Measurements from ENCODE around the gene SMIM7.
"Not testable (repeated sequence)": the region's sequence is repeated elsewhere in the genome, so short reads cannot be mapped to it uniquely, and the experiment has no call there.

Gene SMIM7

DNA sequence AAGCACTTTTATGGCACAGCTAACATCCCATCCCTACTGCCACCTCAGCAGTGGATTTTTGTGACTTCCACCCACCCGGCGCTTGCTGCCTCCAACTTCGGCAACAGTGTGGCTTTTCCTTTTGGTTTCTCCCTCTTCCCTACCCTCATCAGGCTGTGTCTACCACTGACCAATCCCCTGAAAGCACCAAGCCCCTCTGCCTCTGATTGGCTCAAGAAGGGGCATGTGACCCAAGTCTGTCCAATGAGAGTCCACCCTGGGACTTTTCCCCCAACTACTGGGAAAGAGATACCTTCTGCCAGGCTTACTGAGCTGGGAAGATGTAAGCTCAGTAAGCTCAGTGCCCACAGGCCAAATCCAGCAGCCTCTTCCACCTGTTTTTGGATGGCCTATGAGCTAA is 5.8 kb downstream of the SMIM7 start:
- no peak for DNase-seq

DNA sequence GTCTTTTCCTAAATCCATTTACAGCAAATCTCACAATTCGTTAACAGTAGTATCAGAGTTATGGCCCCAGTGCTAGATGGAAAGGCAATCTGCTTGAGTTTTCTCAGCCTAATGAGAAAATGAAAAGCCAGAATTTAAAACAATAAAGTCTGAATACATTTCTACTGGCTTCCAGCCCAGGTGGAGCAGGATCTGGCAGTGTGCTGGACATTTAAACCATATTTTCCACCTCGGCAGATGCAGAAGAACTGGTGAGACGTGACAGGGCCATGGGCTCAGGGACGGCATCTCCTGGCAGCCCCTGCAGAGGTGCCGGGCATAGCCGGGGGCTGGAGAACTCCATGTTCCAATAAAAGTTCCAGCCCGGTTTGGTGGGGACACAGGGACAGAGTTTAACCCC is 7.1 kb downstream of the SMIM7 start:
- DNase-seq = no peak

DNA sequence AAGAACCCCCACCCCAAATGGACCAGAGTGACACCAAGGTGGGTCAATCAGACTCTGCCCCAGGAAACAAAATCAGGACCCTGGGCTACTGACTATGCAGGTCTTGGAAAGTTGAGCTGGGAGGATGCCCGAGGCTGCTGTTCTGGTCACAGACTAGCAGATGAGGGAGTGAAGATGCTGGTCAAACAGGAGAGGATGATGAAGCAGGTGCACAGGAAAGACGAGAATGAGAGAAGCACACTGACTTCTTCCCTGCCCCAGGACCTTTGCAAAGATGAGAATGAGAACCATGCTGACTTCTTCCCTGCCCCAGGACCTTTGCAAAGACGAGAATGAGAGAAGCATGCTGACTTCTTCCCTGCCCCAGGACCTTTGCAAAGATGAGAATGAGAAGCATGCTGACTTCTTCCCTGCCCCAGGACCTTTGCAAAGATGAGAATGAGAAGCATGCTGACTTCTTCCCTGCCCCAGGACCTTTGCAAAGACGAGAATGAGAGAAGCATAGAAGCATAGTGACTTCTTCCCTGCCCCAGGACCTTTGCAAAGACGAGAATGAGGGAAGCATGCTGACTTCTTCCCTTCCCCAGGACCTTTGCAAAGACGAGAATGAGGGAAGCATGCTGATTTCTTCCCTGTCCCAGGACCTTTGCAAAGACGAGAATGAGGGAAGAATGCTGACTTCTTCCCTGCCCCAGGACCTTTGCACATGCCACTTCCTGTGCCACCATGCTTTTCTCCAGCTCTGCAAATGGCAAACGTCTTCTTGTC is 8.3 kb downstream of the SMIM7 start:
- not testable (repeated sequence) for DNase-seq

DNA sequence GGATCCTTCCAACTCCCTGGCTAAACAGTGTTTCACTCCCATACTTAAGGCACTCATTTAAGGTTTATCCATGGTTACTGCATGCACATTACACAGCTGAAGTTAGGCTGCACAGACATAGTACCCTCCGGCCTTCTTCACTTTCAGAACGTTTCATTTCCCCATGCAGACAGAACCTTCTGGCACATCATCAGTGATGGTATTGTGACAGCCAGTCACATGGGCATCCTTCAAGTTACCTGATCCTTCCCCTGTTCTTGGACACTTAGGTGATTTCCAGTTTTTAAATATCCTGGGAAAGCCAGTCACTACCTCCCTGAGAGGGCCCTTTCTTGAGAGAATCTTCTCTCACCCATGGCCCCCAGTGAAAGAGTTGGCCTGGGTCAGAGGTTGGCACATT is 9.1 kb downstream of the SMIM7 start:
- no peak for DNase-seq

DNA sequence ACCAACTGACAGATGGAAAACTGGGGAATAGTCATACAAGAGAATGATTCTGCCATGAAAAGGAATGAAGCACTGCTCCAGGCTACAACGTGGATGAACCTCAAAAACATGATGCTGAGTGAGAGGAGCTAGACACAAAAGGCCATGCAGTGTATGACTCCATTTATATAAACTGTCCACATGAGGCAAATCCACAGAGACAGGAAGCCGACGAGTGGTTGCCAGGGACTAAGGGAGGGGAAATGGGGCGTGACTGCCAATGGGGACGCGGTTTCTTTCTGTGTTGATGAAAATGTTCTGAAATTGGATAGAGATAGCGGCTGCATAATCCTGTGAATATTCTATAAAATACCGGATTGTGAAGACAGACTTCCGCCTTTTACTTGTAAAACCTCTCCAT is 10.2 kb downstream of the SMIM7 start:
- DNase-seq = no peak

DNA sequence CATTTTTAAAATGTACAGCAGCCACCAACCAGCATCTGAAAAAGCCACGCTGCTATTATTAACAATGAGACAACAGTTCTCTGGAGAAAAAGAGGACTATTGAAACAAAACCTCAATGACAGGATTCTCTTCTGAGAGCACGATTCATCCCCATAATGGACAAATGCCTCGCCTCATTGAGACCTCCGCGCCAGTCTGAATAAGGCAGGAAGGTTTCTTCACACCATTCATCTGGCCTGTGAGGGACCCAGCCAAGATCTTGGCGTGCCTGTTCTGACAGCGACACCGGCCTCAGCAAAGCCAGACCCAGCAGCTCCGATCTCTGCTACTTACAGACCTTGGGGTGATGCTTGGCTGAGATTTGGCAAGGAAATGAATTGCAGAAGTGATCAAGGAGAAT is 14.8 kb downstream of the SMIM7 start:
- no peak for DNase-seq

DNA sequence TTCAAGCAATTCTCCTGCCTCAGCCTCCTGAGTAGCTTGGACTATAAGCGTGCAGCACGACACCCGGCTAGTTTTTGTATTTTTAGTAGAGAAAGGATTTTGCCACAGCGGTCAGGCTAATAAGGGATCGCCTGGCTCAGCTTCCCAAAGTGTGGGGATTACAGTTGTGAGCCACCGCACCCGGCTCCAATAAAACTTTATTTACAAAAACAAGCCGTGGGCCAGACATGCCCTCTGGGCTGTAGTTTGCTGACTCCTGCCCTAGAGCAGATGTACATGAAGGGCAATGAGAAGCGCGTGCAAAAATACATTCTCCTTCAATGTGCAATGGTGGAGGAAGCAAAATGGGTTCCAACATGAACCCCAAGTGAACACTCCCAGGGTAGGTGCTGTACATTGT is 18.2 kb downstream of the SMIM7 start:
- no peak for DNase-seq

DNA sequence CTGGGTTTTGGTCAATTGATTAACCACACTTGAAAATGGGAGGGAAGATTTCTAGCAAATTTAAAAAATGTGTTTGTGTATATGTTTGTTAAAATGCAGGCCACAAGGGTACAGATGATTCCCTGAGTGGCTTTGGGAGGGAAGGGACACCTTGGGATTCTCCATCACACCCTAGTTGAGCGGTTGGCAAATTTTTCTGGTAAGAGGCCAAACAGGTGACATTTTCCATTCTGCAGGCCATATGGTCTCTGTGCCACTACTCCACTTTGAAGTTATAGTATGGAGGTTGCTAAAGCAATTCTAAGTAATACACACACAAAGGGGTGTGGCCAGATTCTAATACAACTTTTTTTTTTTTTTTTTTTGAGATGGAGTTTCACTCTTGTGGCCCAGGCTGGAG is 19.0 kb downstream of the SMIM7 start:
- peak in 1 of 2 experiments; percentile 51 for DNase-seq

DNA sequence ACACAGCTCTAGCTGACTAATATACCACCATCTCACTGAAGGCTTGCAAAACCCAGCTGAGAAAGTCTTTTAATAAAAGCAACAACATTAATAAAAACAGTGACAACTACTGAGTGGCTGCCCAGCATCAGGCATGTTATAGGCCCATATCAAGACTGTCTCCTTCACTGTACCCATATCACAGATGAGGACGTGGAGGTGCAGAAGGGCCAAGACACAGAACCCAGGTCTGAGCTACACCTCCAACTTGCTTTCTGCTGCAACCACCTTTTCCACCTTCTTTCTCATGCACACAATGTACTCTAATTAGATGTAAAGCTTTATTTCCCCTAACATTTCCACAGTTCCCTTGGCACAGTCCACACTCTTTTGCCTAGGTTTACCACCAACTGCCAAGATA is 21.3 kb downstream of the SMIM7 start:
- no peak for DNase-seq

DNA sequence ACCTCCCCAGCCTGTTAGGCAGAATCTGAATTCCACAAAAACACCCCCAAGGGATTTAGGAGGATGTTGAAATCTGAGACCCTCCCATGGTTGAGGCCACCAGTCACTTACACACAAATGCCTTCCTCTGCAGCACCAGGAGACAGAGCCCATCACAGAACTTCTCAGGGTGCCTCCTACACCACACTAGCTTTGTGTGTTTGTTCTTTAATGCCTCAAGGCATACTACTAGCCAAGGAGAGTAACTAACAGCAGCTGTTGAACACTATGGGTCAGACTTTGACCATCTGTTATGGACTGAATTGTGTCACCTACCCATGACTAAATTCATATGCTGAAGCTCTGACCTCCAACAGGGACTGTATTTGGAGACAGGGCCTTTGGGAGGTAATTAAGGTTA is 22.4 kb downstream of the SMIM7 start:
- no peak for DNase-seq

DNA sequence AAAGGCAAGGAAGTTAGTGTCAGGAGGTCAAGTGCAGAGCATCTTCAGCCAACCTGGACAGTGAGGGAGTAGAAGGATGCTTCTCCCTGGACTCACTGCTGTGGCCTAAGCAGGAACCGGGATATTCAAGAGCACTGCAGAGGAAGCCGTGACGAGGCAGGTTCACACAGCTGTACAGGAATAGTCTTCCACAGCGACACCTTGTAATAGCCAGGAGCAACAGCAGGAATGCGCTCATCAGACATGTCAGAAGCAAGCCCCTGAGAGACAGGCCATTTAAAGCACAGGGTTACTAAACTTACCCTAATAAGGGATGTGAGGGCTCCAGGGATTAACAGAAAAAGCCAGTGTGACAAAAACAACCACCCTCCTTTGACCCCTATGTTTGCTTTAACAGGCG is 28.5 kb downstream of the SMIM7 start:
- no peak for DNase-seq

DNA sequence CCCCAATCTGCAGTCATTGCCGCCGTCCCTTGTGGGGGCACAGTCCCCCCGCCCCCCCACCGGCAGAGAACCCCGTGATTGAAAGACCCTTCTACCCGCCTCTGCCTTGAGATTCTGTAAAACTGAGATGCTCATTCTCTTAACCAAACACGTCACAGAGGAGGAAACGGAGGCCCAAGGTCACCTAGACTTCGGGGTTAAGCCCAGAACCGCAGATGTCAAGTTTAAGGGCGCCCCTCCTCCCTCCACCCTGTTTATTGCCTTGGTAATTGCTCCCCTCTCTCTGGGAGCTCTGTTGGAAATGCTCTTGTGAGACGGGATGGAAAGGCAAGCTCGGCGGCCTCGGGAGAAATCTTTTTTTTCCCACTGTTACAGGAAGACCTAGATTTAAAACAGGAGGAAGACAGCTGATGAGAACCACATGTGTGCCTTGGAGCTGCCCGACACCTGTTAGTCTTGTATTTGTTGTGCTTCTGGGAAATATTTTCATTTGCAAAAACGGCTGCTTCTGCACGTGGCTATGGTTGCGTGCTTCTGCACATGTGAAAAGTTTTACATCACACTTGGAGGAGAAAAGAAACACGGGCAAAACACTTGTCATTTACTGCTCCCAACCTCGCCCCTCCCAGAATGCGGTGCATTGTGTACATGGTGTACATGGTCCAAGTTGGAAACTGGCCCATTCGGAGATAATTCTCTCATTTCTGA is 30.8 kb downstream of the SMIM7 start:
- no peak for DNase-seq

DNA sequence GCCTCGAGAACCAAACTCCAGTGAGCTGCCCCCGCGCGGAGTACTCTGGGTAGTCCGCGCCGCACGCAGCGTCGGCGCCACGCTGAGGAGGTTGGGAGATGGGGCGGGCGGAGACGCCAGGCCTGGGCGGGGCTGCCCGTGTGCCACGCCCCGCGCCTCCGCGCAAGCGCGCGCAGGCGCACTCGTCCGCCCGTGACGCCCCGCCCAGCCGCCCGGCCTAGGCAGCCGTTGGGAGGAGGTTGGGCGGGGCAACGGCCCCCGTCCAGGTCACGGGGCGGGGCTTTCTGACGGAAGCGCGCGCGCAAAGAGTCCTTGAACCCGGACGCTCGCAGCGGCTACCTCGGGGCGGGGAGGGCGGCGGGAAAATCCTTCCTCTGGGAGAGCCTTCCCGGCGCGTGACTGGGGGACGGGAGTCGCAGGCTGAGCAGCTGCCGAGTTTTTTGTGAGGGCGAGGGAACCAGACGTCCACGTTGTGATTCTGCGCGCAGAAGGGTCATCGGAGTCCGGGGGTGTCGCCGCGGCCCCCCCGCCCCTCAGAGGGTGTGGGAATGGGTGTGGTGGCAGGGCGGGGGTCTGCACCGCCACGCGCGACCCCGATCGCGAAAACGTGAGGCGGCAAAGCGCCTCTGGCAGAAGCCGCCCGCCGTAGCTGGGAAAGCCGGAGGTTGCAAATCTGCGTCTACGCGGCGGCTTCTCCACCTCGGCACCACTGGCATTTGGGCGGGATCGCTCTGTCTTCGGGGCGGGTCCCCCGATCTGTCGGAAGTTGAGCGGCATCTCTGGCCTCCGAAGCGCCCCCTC is 31.6 kb downstream of the SMIM7 start, which contains the start of gene MED26:
Gene MED26 (minus strand): TSS at position 22 of the 801 bp plus-strand sequence. CDS start 261 bp downstream, outside the sequence.
- peak; percentile 39 to 81 for DNase-seq

DNA sequence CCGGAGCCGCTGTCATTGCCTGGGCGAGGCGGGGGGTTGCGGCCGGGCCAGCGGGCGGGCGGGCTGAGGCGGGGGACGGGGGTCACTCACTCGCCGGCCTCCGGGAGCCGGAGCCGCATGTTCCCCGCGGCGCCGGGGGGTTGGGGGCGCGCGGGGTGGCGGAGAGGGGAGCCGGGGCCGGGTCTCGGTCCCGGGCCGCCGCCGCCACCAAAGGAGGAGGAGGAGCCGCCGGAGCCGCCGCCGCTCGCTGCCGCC is 32.1 kb downstream of the SMIM7 start:
- no peak for DNase-seq

DNA sequence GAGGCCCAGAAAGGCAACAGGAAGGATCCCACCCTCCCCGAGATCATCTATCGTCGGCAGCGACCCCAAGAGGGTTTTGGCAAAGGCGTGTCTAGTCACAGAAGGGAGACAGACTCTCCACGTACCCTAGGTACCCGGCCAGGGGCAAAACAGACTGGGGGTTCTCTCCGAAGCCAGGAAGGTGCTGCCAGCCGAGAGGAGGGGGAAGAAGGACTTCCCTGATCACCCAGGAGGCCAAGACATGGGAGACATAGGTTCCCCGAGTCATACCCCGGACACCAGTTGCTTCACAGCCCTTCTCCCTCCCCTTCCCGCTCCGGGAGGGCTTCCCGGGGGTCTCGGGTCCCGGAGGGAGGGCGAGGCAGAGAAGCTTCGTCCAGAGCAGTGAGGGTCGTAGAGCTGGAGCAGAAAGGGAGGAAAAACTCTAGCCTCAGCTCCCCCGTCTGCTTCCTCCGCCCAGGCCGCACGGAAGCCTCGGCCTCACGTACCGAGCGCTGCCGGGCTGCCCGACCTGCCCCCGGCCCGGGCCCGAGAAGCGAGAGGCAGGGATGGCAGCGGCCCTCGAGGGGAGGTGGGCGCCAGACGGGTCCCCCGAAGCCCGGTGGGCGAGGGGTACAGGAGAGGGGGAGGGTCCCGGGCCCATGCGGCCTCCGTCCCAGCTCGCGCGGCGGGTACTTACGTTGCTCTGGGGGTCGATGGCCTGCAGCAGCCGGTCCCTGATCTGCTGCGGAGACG is 32.6 kb downstream of the SMIM7 start:
- DNase-seq = no peak

DNA sequence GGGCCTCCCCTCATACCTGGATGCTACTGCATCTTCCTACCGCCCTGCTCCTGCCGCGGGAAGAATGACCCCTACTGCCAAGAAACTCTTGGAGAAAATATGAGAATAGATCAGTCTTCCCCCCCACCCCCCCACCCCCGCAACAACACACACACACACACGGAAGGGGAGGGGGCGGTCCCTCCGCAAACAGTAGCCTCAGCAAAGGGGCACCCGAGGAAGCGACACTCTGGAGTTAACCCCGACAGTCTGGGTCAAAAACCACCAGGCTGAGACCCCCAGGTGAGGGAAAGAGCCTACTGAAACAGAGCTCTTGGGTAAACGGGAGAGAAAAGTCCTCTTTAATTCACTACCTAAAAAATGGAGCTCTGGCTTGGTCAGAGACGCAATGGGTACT is 33.1 kb downstream of the SMIM7 start:
- DNase-seq = no peak

DNA sequence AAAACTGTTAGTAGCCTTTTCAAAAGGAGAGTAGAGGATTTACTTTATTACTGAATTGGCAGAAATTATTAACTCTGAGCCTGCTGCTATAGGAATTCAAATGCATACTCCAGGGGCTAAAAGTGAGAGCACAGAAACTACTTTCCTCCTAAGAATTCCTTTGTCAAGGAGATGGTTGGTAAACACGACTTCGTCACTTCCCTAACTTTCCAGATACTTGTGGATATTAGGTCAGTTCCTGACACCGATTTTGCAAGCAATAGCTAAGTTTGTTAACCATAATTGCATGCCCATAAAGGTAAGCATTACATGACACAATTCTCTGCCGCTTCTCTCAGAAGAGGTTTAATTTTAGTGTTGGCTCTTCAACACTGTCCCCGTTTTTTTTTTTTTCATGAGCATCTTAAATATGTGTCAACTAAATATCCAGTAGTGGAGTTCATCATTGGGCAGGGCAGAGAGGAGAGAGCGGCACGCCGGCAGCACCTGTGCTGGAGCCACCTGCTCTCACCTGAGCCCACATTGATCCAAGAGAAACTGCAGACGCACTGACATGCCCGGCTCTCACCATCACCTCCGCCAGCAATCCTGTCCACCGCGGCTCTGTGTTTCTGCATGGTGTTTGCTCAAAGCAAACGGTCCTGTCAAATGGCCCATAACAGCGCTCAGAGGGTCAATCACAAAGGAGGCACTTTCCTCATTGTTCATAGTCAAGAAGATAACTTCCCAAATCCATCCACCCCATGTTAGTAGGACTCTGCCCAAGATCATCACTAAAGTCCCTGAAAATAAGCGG is 34.6 kb downstream of the SMIM7 start:
- no peak for DNase-seq

DNA sequence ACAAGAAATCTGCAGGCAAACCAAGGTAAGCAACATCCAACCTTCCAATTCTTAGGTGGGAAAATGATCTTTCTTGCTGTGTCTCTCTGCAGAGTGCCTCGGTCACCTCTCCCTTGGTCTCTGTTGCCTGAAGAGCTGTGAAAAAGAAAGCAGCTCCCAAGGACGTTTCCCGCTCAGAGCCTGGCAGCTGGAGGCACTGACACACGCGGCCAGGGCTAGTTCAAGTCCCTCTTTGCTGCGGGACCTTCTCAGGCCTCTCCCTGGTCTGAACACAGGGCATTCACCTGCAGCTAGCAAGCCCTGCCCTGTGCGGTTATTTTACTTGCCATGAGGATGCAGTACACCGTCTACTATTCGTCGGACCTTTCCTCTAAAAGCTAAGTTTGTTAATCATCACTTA is 35.7 kb downstream of the SMIM7 start:
- DNase-seq = no peak

DNA sequence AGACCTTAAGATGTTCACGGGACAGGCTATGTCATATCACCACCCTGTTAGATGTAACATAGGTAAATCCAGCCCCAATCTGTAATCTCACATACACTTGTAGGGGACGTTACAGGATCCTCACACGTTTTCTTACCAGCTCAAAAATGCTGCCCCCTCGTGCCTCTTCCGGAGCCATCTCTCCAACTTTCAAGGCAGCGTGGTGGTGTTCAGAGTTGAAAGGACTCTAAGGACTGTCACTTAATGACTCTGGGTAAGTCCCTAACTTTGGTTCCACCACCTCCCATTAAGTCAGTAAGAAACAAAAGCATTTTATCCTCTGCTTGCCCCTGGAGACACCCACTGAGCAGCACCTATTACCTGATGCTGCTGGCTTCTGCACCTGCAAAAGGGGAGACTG is 36.4 kb downstream of the SMIM7 start:
- DNase-seq = no peak

DNA sequence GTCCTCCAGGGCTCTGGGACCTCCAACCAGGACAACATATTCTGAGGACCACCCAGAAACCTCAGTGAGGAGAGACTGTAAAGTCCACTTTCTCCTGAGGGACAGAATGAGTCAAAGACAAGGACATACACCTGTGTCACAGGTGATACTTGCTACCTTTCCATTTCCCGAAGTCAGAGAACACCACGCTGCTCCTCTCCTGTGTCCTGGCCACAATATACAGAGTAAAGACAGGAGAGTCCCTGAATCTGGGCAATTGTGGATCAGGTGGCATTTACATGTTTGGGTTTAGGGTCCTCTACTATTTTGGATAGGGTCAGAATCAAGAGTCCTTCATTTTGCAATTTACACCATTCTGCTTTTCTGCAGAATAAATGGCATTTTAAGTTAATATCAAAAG is 36.9 kb downstream of the SMIM7 start:
- DNase-seq = no peak

DNA sequence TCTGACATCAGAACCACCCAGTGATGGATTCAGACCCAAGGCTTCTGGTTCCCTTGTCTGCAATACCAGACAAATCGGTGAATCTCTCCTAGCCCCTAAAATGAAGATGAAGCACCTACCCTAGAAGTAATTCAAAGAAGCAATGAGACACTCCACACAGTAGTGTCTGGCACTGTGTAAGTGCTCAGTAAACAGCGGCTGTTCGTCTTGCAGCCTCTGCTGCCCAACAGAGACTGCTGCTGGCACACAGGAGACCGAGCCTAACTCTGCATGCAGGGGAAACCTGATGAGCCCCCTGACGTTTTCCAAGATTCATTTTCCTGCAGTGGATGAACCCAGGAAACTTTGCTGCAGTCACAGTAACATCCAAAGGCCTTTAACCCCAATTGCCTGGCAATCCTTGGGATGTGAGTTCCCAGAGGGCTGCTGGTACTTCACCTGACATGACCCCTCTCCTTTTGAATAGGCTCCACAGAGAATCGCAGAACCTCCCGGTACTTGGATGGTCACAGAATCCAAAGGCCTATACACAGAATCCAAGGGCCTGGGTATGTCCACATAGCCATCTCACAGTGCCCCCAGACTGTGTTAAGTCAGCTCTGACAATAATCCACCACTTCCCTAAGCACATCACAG is 38.7 kb downstream of the SMIM7 start:
- DNase-seq = no peak

DNA sequence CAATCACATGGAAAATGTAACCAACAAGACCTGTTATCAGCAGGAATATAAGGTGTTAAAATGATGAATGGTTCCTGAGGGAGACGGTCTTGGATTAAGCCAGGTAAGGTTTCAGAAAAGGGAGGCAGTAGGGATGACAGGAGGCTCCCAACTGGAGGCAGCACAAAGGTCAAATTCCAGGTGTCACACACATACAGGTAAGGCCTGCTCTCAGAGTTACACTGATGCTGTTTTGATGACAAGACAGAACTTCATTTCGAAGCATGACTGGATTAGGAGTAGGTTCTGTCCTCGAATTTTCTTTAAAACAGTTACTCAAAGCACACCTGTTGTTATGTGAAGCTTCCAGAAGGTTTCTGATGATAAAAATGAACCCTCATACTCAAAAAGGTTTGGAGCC is 39.4 kb downstream of the SMIM7 start:
- DNase-seq = no peak
